ENCODE data around the gene GSK3A.

GSK3A gene

GRCh38 chr19:42219812-42220750, 22.3 kb downstream of the GSK3A start, which contains the start of gene ZNF526:
TSS of gene ZNF526 (plus strand) at chr19:42220312. CDS start at chr19:42224404, 4,092 bp downstream.
- peak within 1 kb of the TSS; percentile 22 for H3K23ac ChIP-seq (ENCODE audit: low read depth, low read length, poor library complexity)
- H3K79me1 ChIP-seq (ENCODE audit: low read depth, low read length): peaks cover 17% of the 10 kb centered on the region
- H3K36me3 ChIP-seq (replicated peaks in 1 of 2; ENCODE audit: control insufficient read depth in 2 of 2, insufficient read depth in 2 of 2, low read length in 2 of 2): peaks cover 20 to 29% of the 10 kb centered on the region in 2 donors
- H3K4ac ChIP-seq (ENCODE audit: low read length): no peak within 1 kb of the TSS
- H3K4me3 ChIP-seq (ENCODE audit: low read length in 2 of 2): peak within 1 kb of the TSS; percentile 66 to 90
- peaks cover 14 to 19% of the 10 kb centered on the region in 2 donors for H3K4me1 ChIP-seq (ENCODE audit: control insufficient read depth in 2 of 2, insufficient read depth in 1 of 2, low read depth in 1 of 2, low read length in 2 of 2)
- H2BK15ac ChIP-seq (ENCODE audit: low read length): peak within 1 kb of the TSS; percentile 37
- H2BK12ac ChIP-seq (ENCODE audit: low read length): no peak within 1 kb of the TSS
- no peak within 1 kb of the TSS for H4K8ac ChIP-seq (ENCODE audit: low read depth, low read length)
- H3K4me2 ChIP-seq (ENCODE audit: insufficient read depth, low read length, poor library complexity, severe bottlenecking): peak within 1 kb of the TSS; percentile 81
- H2BK5ac ChIP-seq (ENCODE audit: low read length): peak within 1 kb of the TSS; percentile 82
- peak within 1 kb of the TSS; percentile 81 for H3K18ac ChIP-seq (ENCODE audit: low read length)
- no peaks in the 10 kb centered on the region for H3K9me3 ChIP-seq (replicated peaks in 1 of 2; ENCODE audit: control insufficient read depth in 2 of 2, insufficient read depth in 1 of 2, low read depth in 1 of 2, low read length in 2 of 2)
- no CpG with 5 or more reads among the region's 53 CpGs for WGBS, 2 donors (ENCODE audit: extremely low coverage in 2 of 2, insufficient read length in 2 of 2, insufficient replicate concordance in 1 of 2)
- peak; percentile 99 for DNase-seq (ENCODE audit: low spot score)
- H2AK5ac ChIP-seq (ENCODE audit: low read depth, low read length): peak within 1 kb of the TSS; percentile 74
- no peaks in the 10 kb centered on the region for H3K27me3 ChIP-seq (ENCODE audit: control insufficient read depth in 3 of 3, insufficient read depth in 3 of 3, low read depth in 1 of 3, low read length in 3 of 3)
- peak within 1 kb of the TSS; percentile 84 for H2AFZ ChIP-seq (ENCODE audit: low read length)
- peak within 1 kb of the TSS; percentile 88 for H3K9ac ChIP-seq (ENCODE audit: low read depth, low read length, poor library complexity)
- peak within 1 kb of the TSS; percentile 56 for H3K14ac ChIP-seq (ENCODE audit: low read length)
- H3K27ac ChIP-seq (replicated peaks; ENCODE audit: low read length): peak within 1 kb of the TSS; percentile 89
- no peak within 1 kb of the TSS for H2BK120ac ChIP-seq (ENCODE audit: low read depth, low read length)
- H4K91ac ChIP-seq (ENCODE audit: low read depth, low read length, poor library complexity): no peak within 1 kb of the TSS

GRCh38 chr19:42217520-42218437, 24.6 kb downstream of the GSK3A start, which contains the start of gene DEDD2:
TSS of gene DEDD2 (minus strand) at chr19:42217677. CDS start at chr19:42217007, 670 bp downstream.
- peak; percentile 96 for DNase-seq (ENCODE audit: low spot score)
- H2BK12ac ChIP-seq (ENCODE audit: low read length): no peak within 1 kb of the TSS
- H3K79me1 ChIP-seq (ENCODE audit: low read depth, low read length): peaks cover 26% of the 10 kb centered on the region
- H3K4me3 ChIP-seq (ENCODE audit: low read length in 2 of 2): peak within 1 kb of the TSS; percentile 85 to 93
- H3K27me3 ChIP-seq (ENCODE audit: control insufficient read depth in 3 of 3, insufficient read depth in 3 of 3, low read depth in 1 of 3, low read length in 3 of 3): no peaks in the 10 kb centered on the region
- peak within 1 kb of the TSS; percentile 88 for H3K27ac ChIP-seq (replicated peaks; ENCODE audit: low read length)
- H3K9ac ChIP-seq (ENCODE audit: low read depth, low read length, poor library complexity): peak within 1 kb of the TSS; percentile 95
- H2BK15ac ChIP-seq (ENCODE audit: low read length): peak within 1 kb of the TSS; percentile 97
- WGBS, 2 donors (ENCODE audit: extremely low coverage in 2 of 2, insufficient read length in 2 of 2, insufficient replicate concordance in 1 of 2): no CpG with 5 or more reads among the region's 57 CpGs
- peak within 1 kb of the TSS; percentile 96 for H2AFZ ChIP-seq (ENCODE audit: low read length)
- no peak within 1 kb of the TSS for H3K14ac ChIP-seq (ENCODE audit: low read length)
- H3K18ac ChIP-seq (ENCODE audit: low read length): peak within 1 kb of the TSS; percentile 90
- peak within 1 kb of the TSS; percentile 85 for H3K4me2 ChIP-seq (ENCODE audit: insufficient read depth, low read length, poor library complexity, severe bottlenecking)
- no peaks in the 10 kb centered on the region for H3K9me3 ChIP-seq (replicated peaks in 1 of 2; ENCODE audit: control insufficient read depth in 2 of 2, insufficient read depth in 1 of 2, low read depth in 1 of 2, low read length in 2 of 2)
- H2BK120ac ChIP-seq (ENCODE audit: low read depth, low read length): peak within 1 kb of the TSS; percentile 98
- H4K91ac ChIP-seq (ENCODE audit: low read depth, low read length, poor library complexity): no peak within 1 kb of the TSS
- no peak within 1 kb of the TSS for H3K4ac ChIP-seq (ENCODE audit: low read length)
- peak within 1 kb of the TSS; percentile 98 for H2BK5ac ChIP-seq (ENCODE audit: low read length)
- no peak within 1 kb of the TSS for H4K8ac ChIP-seq (ENCODE audit: low read depth, low read length)
- peak within 1 kb of the TSS; percentile 88 for H2AK5ac ChIP-seq (ENCODE audit: low read depth, low read length)
- H3K36me3 ChIP-seq (replicated peaks in 1 of 2; ENCODE audit: control insufficient read depth in 2 of 2, insufficient read depth in 2 of 2, low read length in 2 of 2): peaks cover 20 to 36% of the 10 kb centered on the region in 2 donors
- peaks cover 14 to 19% of the 10 kb centered on the region in 2 donors for H3K4me1 ChIP-seq (ENCODE audit: control insufficient read depth in 2 of 2, insufficient read depth in 1 of 2, low read depth in 1 of 2, low read length in 2 of 2)
- H3K23ac ChIP-seq (ENCODE audit: low read depth, low read length, poor library complexity): peak within 1 kb of the TSS; percentile 21

- H3K9me3 ChIP-seq (replicated peaks in 1 of 2; ENCODE audit: control insufficient read depth in 2 of 2, insufficient read depth in 1 of 2, low read depth in 1 of 2, low read length in 2 of 2): no peaks in the 10 kb centered on the region
- peaks cover 18 to 37% of the 10 kb centered on the region in 2 donors for H3K36me3 ChIP-seq (replicated peaks in 1 of 2; ENCODE audit: control insufficient read depth in 2 of 2, insufficient read depth in 2 of 2, low read length in 2 of 2)
- peak overlapping the region; percentile 21 for H3K23ac ChIP-seq (ENCODE audit: low read depth, low read length, poor library complexity)
- H3K4me2 ChIP-seq (ENCODE audit: insufficient read depth, low read length, poor library complexity, severe bottlenecking): peak overlapping the region; percentile 85
- H4K8ac ChIP-seq (ENCODE audit: low read depth, low read length): no peak overlapping the region
- H3K4ac ChIP-seq (ENCODE audit: low read length): no peak overlapping the region
- peak overlapping the region; percentile 98 for H2BK5ac ChIP-seq (ENCODE audit: low read length)
- H2BK120ac ChIP-seq (ENCODE audit: low read depth, low read length): peak overlapping the region; percentile 98
- H4K91ac ChIP-seq (ENCODE audit: low read depth, low read length, poor library complexity): no peak overlapping the region
- H3K27me3 ChIP-seq (ENCODE audit: control insufficient read depth in 3 of 3, insufficient read depth in 3 of 3, low read depth in 1 of 3, low read length in 3 of 3): no peaks in the 10 kb centered on the region
- WGBS, 2 donors (ENCODE audit: extremely low coverage in 2 of 2, insufficient read length in 2 of 2, insufficient replicate concordance in 1 of 2): no CpG with 5 or more reads among the region's 79 CpGs
- H2BK12ac ChIP-seq (ENCODE audit: low read length): no peak overlapping the region
- H3K4me3 ChIP-seq (ENCODE audit: low read length in 2 of 2): peak overlapping the region; percentile 85 to 93
- peak overlapping the region; percentile 90 for H3K18ac ChIP-seq (ENCODE audit: low read length)
- peak overlapping the region; percentile 88 for H3K27ac ChIP-seq (replicated peaks; ENCODE audit: low read length)
- H3K14ac ChIP-seq (ENCODE audit: low read length): no peak overlapping the region
- peak overlapping the region; percentile 96 for H2AFZ ChIP-seq (ENCODE audit: low read length)
- peak; percentile 72 for DNase-seq (ENCODE audit: low spot score)
- H3K79me1 ChIP-seq (ENCODE audit: low read depth, low read length): peaks cover 19% of the 10 kb centered on the region
- peak overlapping the region; percentile 97 for H2BK15ac ChIP-seq (ENCODE audit: low read length)
- peak overlapping the region; percentile 73 for H2AK5ac ChIP-seq (ENCODE audit: low read depth, low read length)
- H3K4me1 ChIP-seq (ENCODE audit: control insufficient read depth in 2 of 2, insufficient read depth in 1 of 2, low read depth in 1 of 2, low read length in 2 of 2): peaks cover 14 to 19% of the 10 kb centered on the region in 2 donors
- peak overlapping the region; percentile 95 for H3K9ac ChIP-seq (ENCODE audit: low read depth, low read length, poor library complexity)
Measured at GRCh38 chr19:42216653-42217519, 25.5 kb downstream of the GSK3A start.

Data from neuronal stem cell (in vitro differentiated cells).